Caco-2 (cell line): ENCODE results near the gene SCD5. TPM values are rescaled to one million over a fixed set of nuclear protein-coding genes. Genes with fewer than 3 reads are reported as not detected.

Experiments
- BruUV-seq: library from RNA; stranded (reverse); fragments of 400-500 nt; replicated peaks from 2 replicates; lab custom pipeline; 2021; lab: Mats Ljungman, UMichigan
- CTCF ChIA-PET: fragments of 300-600 bp; sonication (Branson Sonifier 250); formaldehyde crosslinking; loops from one replicate; lab custom pipeline; 2022; ENCODE audit warnings: antibody characterized with exemption; lab: Charles Lee
- POLR2A ChIA-PET: fragments of 300-600 bp; sonication (Branson Sonifier 250); formaldehyde crosslinking; loops from one replicate; lab custom pipeline; 2022; ENCODE audit warnings: antibody characterized with exemption; lab: Charles Lee
- DNase-seq, 2 experiments: peaks; one replicate each; pipeline versions ENCODE4 v3.0.0 to v3.0.0-alpha.2; 2020 to 2022
- H3K27me3 ChIP-seq: replicated peaks from 2 replicates; pipeline ENCODE4 v1.6.0; 2011; ENCODE audit warnings: low read length; ENCODE audit not compliant: control insufficient read depth, insufficient read depth
- H3K36me3 ChIP-seq: 2 replicates; pipeline ENCODE4 v1.5.1; 2011; ENCODE audit warnings: low read length; ENCODE audit not compliant: control insufficient read depth, insufficient read depth
- H3K4me1 ChIP-seq: fragments of 250-450 bp; sonication (Bioruptor Pico); 2 replicates; pipeline ENCODE4 v1.5.1; 2020; ENCODE audit warnings: mild to moderate bottlenecking
- H3K4me3 ChIP-seq: 2 replicates; pipeline ENCODE4 v1.5.1; 2011; ENCODE audit warnings: low read depth, mild to moderate bottlenecking, control low read depth, low read length
- H3K9me3 ChIP-seq: fragments of 250-450 bp; sonication (Bioruptor Pico); 2 replicates; pipeline ENCODE4 v1.5.1; 2020; ENCODE audit warnings: mild to moderate bottlenecking, moderate library complexity
- H3K27ac Mint-ChIP-seq: one replicate; pipeline ENCODE4 v1.8.0; 2022; ENCODE audit warnings: mixed read lengths; ENCODE audit not compliant: unreplicated experiment
- H3K27me3 Mint-ChIP-seq: one replicate; pipeline ENCODE4 v1.8.0; 2022; ENCODE audit warnings: mixed read lengths; ENCODE audit not compliant: insufficient read depth, unreplicated experiment
- H3K36me3 Mint-ChIP-seq: one replicate; pipeline ENCODE4 v1.8.0; 2022; ENCODE audit warnings: mild to moderate bottlenecking, mixed read lengths; ENCODE audit not compliant: insufficient read depth, unreplicated experiment
- H3K4me1 Mint-ChIP-seq: one replicate; pipeline ENCODE4 v1.8.0; 2022; ENCODE audit warnings: low read depth, mixed read lengths; ENCODE audit not compliant: unreplicated experiment
- H3K4me3 Mint-ChIP-seq: one replicate; pipeline ENCODE4 v1.8.0; 2022; ENCODE audit warnings: mild to moderate bottlenecking, moderate library complexity, mixed read lengths; ENCODE audit not compliant: unreplicated experiment
- H3K9me3 Mint-ChIP-seq: one replicate; pipeline ENCODE4 v1.8.0; 2022; ENCODE audit warnings: mixed read lengths; ENCODE audit not compliant: unreplicated experiment
- intact Hi-C: fragments of 100-400 bp; cut with micrococcal nuclease; formaldehyde crosslinking; loops from one replicate; pipeline ENCODE4 v1.10.0; 2022; ENCODE audit not compliant: unreplicated experiment
- total RNA-seq: library from RNA; stranded (reverse); gene quantifications from 2 replicates; pipeline ENCODE4 v1.2.3, GENCODE V29; 2022
- TF ChIP-seq, protein P1 (sequence below), 2 experiments: fragments of 200-600 bp in 1 of 2; IDR thresholded peaks; 1 replicate in 1 of 2; 2 replicates in 1 of 2; pipeline versions ENCODE4 v1.5.1 to v1.8.0; 2011 to 2022; ENCODE audit warnings: antibody characterized with exemption in 1 of 2, control low read depth in 1 of 2, inconsistent platforms in 1 of 2, low read depth in 1 of 2, low read length in 1 of 2, mild to moderate bottlenecking in 1 of 2, moderate library complexity in 1 of 2; ENCODE audit not compliant: insufficient read depth in 1 of 2, severe bottlenecking in 1 of 2, unreplicated experiment in 1 of 2

SCD5 gene
- total RNA-seq, 1 experiment from 2014 or later: 2.7 TPM

DNA sequence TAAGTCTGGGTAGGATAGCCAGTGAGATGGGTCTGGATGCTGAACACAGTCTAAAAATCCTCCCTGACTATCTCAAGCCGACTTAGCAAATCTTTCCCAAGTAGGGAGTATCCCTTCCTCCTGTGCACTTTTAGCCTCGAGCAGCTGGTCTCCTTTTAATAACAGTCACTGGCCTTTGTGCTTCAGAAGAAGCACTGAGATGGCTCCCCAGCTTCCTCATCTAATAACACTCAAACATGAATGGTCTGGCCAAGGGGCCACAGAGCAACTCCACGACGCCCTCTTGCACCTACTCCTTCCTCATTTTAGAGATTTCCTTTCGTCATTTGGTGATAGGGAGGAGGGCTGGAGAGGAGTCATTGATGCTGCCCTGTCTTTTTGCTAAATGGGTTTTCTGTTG lies 158.1 kb downstream of the SCD5 start:
- Histone ChIP-seq H3K36me3 (no peaks in the 10 kb centered on the region), H3K4me3 (no peak overlapping the region), H3K9me3 (no peaks in the 10 kb centered on the region), H3K4me1 (no peaks in the 10 kb centered on the region), H3K27me3 (no peaks in the 10 kb centered on the region)
- no peaks in the 10 kb centered on the region for H3K9me3 Mint-ChIP-seq
- peaks cover 6% of the 10 kb centered on the region for H3K4me1 Mint-ChIP-seq
- ChIA-PET POLR2A (no interaction called here), CTCF (no interaction called here)
- no peak overlapping the region for H3K27ac Mint-ChIP-seq
- H3K4me3 Mint-ChIP-seq: no peak overlapping the region
- DNase-seq: no peak
- TF ChIP-seq, protein P1, sequence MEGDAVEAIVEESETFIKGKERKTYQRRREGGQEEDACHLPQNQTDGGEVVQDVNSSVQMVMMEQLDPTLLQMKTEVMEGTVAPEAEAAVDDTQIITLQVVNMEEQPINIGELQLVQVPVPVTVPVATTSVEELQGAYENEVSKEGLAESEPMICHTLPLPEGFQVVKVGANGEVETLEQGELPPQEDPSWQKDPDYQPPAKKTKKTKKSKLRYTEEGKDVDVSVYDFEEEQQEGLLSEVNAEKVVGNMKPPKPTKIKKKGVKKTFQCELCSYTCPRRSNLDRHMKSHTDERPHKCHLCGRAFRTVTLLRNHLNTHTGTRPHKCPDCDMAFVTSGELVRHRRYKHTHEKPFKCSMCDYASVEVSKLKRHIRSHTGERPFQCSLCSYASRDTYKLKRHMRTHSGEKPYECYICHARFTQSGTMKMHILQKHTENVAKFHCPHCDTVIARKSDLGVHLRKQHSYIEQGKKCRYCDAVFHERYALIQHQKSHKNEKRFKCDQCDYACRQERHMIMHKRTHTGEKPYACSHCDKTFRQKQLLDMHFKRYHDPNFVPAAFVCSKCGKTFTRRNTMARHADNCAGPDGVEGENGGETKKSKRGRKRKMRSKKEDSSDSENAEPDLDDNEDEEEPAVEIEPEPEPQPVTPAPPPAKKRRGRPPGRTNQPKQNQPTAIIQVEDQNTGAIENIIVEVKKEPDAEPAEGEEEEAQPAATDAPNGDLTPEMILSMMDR (IDR thresholded peaks at IDR 0.05; ENCODE audit: insufficient read depth in 1 of 2, low read depth in 1 of 2, low read length in 1 of 2, severe bottlenecking in 1 of 2, unreplicated experiment in 1 of 2): no peak
- intact Hi-C loops: no loop called here
- no peaks in the 10 kb centered on the region for H3K27me3 Mint-ChIP-seq
- no TSS peak for BruUV-seq
- peaks cover 6% of the 10 kb centered on the region for H3K36me3 Mint-ChIP-seq

DNA sequence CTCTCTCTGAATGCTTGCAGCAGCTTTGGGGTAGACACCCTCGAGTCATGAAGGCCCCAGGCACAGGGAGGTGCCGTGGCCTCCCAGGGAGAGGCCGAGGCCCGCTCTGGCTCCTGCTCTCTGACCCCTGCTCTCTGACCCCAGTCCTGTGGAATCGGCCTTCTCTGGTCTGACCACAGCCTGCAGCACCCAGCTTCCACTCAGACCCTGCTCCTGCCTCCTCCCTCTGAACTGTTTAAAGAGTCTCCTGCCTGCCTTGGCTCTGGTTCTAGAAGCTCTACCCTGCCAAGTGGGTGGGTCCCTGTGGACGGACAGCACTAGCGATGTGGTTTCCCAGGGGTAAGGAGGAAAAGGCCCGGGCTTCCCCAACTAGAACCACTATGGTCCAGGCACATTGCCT lies 158.6 kb downstream of the SCD5 start:
- no peak overlapping the region for H3K4me3 Mint-ChIP-seq
- CTCF ChIA-PET: no interaction called here

DNA sequence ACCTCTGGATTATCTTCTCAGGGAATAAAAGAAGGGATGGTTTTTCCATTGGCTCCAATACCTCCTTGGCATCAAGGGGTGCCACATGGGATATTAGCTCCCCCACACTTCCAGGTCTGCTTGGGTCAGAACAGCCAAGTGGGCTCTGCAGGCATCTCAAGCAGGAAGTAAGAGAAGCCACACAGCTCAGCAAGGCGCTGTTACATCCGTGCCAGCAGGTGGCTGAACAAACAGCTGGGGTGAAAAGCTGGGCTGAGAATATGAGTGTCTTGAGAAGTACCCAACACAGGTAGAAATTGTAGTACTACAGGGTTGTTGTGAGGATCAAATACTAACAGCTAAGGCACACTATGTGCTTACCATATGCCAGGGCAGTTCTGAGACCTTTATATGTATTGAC lies 160.1 kb downstream of the SCD5 start:
- no peaks in the 10 kb centered on the region for H3K36me3 ChIP-seq
- CTCF ChIA-PET: interaction anchor here (0.6 kb wide), 1 partner anchor 163 kb away, joined by 6 read pairs; no protein-coding TSS in a partner anchor

More for the DNA sequence above, 158.6 kb downstream of the SCD5 start:
- no peaks in the 10 kb centered on the region for H3K4me1 ChIP-seq
- H3K27me3 ChIP-seq: no peaks in the 10 kb centered on the region
- intact Hi-C loops: no loop called here
- no peaks in the 10 kb centered on the region for H3K36me3 ChIP-seq
- no peaks in the 10 kb centered on the region for H3K9me3 Mint-ChIP-seq
- H3K9me3 ChIP-seq: no peaks in the 10 kb centered on the region
- H3K4me3 ChIP-seq: no peak overlapping the region
- POLR2A ChIA-PET: no interaction called here
- peaks cover 6% of the 10 kb centered on the region for H3K36me3 Mint-ChIP-seq
- H3K27ac Mint-ChIP-seq: no peak overlapping the region
- no peak for DNase-seq
- no TSS peak for BruUV-seq
- H3K27me3 Mint-ChIP-seq: no peaks in the 10 kb centered on the region
- TF ChIP-seq, protein P1 (IDR thresholded peaks at IDR 0.05; ENCODE audit: insufficient read depth in 1 of 2, low read depth in 1 of 2, low read length in 1 of 2, severe bottlenecking in 1 of 2, unreplicated experiment in 1 of 2): no peak
- H3K4me1 Mint-ChIP-seq: peaks cover 6% of the 10 kb centered on the region

More for the DNA sequence above, 160.1 kb downstream of the SCD5 start:
- Histone ChIP-seq H3K4me1 (no peaks in the 10 kb centered on the region), H3K27me3 (no peaks in the 10 kb centered on the region), H3K4me3 (no peak overlapping the region), H3K9me3 (no peaks in the 10 kb centered on the region)
- TF ChIP-seq, protein P1 (IDR thresholded peaks at IDR 0.05; ENCODE audit: insufficient read depth in 1 of 2, low read depth in 1 of 2, low read length in 1 of 2, severe bottlenecking in 1 of 2, unreplicated experiment in 1 of 2): no peak
- H3K27ac Mint-ChIP-seq: no peak overlapping the region
- POLR2A ChIA-PET: no interaction called here
- DNase-seq: no peak
- no peaks in the 10 kb centered on the region for H3K27me3 Mint-ChIP-seq
- no peaks in the 10 kb centered on the region for H3K9me3 Mint-ChIP-seq
- H3K4me3 Mint-ChIP-seq: no peak overlapping the region
- H3K4me1 Mint-ChIP-seq: no peaks in the 10 kb centered on the region
- no TSS peak for BruUV-seq
- intact Hi-C loops: no loop called here
- no peaks in the 10 kb centered on the region for H3K36me3 Mint-ChIP-seq
